ENCODE results near the gene KBTBD8.

The KBTBD8 gene

GRCh38 chr3:67037615-67038014 is 39.5 kb downstream of the KBTBD8 start:
- no peak for DNase-seq

DNA sequence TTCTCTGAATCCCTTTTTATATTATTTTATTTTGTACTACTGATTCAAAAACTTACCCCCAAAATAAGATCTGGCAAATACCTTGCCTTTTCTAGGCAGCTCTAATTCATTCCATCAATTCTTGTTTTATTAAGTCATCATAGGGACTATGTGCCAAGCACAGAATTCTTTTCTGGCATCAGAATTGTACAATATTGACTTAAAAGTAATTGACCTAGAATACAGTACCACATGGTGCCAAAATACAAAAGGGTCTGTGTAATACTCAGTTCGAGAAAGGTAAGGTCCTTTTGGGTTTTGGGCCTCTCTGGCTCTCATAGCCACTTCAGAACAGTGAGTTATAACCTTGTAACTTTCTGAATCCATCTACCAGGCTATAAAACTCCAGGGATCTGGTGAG is 46.2 kb downstream of the KBTBD8 start:
- no peak for DNase-seq

DNA sequence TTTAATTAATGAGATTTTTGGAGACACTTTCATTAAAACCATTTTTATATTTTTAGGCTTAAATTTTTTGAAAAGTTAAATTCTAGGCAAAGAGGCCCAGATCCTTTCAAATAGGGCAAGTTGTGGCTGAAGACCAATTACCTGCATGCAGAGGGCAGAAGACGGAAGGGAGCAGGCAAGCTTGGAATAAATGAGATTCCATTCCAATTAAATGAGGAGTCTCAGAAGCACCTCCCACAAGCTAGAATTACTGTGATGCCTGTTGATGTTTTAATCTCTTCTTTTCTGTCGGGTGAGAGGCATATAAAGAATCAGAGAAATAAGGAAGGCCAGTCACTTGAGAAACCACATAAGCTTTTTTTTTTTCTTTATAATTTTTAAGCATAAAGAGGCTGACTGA is 46.8 kb downstream of the KBTBD8 start:
- no peak for DNase-seq

DNA sequence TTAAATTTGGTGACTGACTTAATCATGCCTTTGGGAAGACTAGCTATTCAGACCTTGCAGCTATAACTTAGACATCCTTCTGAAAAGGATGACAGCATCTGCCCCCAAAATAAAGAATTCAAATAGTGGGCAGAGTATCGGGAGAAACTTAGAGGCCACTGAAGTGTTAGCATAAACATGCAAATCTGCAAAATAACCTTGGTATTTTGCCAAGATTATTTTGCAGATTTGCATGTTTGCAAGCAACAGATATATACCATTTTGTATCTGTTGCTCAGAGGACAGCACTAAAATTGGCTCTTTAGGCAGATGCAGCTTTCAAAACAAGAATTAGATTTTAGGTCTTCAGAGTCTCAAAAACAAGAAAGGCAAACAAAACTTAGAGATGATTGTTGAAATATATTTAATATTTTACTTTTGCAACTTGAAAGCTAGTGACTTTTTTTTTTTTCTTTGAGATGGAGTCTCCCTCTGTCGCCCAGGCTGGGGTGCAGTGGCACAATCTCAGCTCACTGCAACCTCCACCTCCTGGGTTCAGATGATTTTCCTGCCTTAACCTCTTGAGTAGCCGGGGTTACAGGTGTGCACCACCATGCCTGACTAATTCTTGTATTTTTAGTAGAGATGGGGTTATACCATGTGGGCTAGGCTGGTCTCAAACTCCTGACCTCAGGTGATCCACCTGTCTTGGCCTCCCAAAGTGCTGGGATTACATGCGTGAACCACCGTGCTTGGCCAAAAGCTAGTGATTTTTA is 47.8 kb downstream of the KBTBD8 start:
- DNase-seq, result no peak

DNA sequence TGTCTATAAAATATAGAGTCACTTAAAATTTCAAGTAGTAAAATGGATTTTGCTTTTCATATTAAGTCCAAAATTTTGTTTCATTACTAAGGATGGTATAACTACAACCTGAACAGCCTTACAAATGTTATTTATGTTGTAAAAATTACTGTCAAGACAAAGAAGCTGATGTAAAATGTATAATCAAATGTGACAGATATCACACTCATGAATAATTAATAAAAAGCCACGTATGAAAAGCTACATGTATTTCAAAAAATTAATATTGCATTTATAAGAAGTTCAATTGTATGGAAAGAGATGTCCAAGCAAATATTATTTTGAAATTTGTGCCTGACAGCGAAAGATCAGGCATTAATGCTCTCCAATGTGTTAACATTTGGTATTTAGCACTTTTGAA is 48.9 kb downstream of the KBTBD8 start:
- DNase-seq, result no peak

GRCh38 chr3:67048067-67048714 is 50.1 kb downstream of the KBTBD8 start:
- no peak for DNase-seq

DNA sequence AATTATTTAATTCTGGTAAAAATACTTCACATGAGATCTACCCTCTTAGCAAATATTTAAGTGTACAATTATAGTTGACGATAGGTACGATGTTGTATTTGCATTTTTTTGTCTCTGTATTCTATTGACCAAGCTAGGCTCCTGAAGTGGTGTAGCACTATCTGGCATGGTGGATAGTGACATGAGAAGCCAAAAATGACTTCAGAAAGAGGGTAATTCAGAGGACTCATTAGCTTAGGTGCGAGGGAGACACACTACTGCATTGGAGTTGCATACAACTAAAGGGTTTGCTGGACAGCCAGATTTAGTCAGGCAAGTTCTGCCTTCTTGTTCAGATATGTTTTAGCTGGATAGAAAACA is 50.6 kb downstream of the KBTBD8 start:
- DNase-seq, result no peak

DNA sequence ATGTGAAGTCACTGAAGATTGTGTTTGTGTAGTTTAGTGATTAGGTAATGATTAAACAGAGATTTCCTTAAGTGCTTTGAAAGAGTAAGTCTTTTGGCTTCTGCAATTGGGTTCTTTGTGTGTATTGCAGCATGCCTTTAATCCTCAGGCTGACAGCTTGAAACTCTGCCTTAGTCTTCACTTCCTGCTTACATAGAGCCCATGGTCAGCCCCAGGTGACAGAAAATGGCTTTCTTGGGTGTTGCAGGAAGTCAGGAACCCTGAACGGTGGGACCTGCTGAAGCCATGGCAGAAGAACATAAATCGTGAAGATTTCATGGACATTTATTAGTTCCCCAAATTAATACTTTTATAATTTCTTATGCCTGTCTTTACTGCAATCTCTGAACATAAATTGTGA is 61.3 kb downstream of the KBTBD8 start:
- no peak for DNase-seq
